ENCODE measurements around the gene IMMP2L. TPM values are rescaled to one million over a fixed set of nuclear protein-coding genes. Genes with fewer than 3 reads are reported as not detected.

IMMP2L gene
- total RNA-seq, 4 donors from 2014 or later = 23.8 to 30.0 (median 27.7) TPM

- no peak for TF ChIP-seq CTCF (IDR thresholded peaks at IDR 0.05)
- TF ChIP-seq POLR2A (IDR thresholded peaks at IDR 0.05) = no peak
- Histone ChIP-seq H3K9me3 (no peaks in the 10 kb centered on the region), H3K4me1 (no peaks in the 10 kb centered on the region), H3K36me3 (no peaks in the 10 kb centered on the region), H3K27ac (no peak overlapping the region), H3K27me3 (no peaks in the 10 kb centered on the region), H3K4me3 (replicated peaks in 1 of 3) (no peak overlapping the region)
- no peak for DNase-seq
- intact Hi-C loops (cut with DNase I) = no loop called here
Observed at GRCh38 chr7:111424768-111425167, 137.5 kb downstream of the IMMP2L start.

GRCh38 chr7:111414374-111414773, 147.9 kb downstream of the IMMP2L start:
- Histone ChIP-seq H3K4me3 (replicated peaks in 1 of 3) (no peak overlapping the region), H3K27ac (no peak overlapping the region), H3K9me3 (no peaks in the 10 kb centered on the region), H3K36me3 (no peaks in the 10 kb centered on the region), H3K4me1 (no peaks in the 10 kb centered on the region), H3K27me3 (no peaks in the 10 kb centered on the region)
- intact Hi-C loops (cut with DNase I) = no loop called here
- DNase-seq = no peak
- TF ChIP-seq CTCF (IDR thresholded peaks at IDR 0.05) = no peak
- TF ChIP-seq POLR2A (IDR thresholded peaks at IDR 0.05) = no peak

- WGBS, 2 donors = 46 to 57% methylated on average over 3 of the region's 3 CpGs
- peak; percentile 3 to 8 for DNase-seq
Observed at GRCh38 chr7:111413739-111414138, 148.6 kb downstream of the IMMP2L start.

GRCh38 chr7:111410899-111411298, 151.4 kb downstream of the IMMP2L start:
- no peaks in the 10 kb centered on the region for H3K27me3 ChIP-seq
- intact Hi-C loops (cut with DNase I) = no loop called here
- DNase-seq = no peak
- no peaks in the 10 kb centered on the region for H3K4me1 ChIP-seq
- no peaks in the 10 kb centered on the region for H3K36me3 ChIP-seq
- TF ChIP-seq POLR2A (IDR thresholded peaks at IDR 0.05) (no peak), CTCF (IDR thresholded peaks at IDR 0.05) (no peak)
- H3K9me3 ChIP-seq = no peaks in the 10 kb centered on the region
- no peak overlapping the region for H3K27ac ChIP-seq
- no peak overlapping the region for H3K4me3 ChIP-seq (replicated peaks in 1 of 3)

More at GRCh38 chr7:111413739-111414138, 148.6 kb downstream of the IMMP2L start:
- Histone ChIP-seq H3K4me1 (no peaks in the 10 kb centered on the region), H3K27ac (no peak overlapping the region), H3K36me3 (no peaks in the 10 kb centered on the region), H3K27me3 (no peaks in the 10 kb centered on the region), H3K9me3 (no peaks in the 10 kb centered on the region), H3K4me3 (replicated peaks in 1 of 3) (no peak overlapping the region)
- no peak for TF ChIP-seq CTCF (IDR thresholded peaks at IDR 0.05)
- no peak for TF ChIP-seq POLR2A (IDR thresholded peaks at IDR 0.05)
- intact Hi-C loops (cut with DNase I) = no loop called here

- no peak for DNase-seq
- H3K4me1 ChIP-seq = no peaks in the 10 kb centered on the region
- H3K9me3 ChIP-seq = no peaks in the 10 kb centered on the region
- H3K27ac ChIP-seq = no peak overlapping the region
- H3K27me3 ChIP-seq = no peaks in the 10 kb centered on the region
- 71 to 85% methylated on average over 1 of the region's 1 CpG for WGBS, 2 donors
- TF ChIP-seq POLR2A (IDR thresholded peaks at IDR 0.05) = no peak
- no peak for TF ChIP-seq CTCF (IDR thresholded peaks at IDR 0.05)
- no peak overlapping the region for H3K4me3 ChIP-seq (replicated peaks in 1 of 3)
- intact Hi-C loops (cut with DNase I) = no loop called here
- no peaks in the 10 kb centered on the region for H3K36me3 ChIP-seq
Observed at GRCh38 chr7:111409714-111410422, 152.4 kb downstream of the IMMP2L start.

Data from thyroid gland (tissue), 4 donors.